Loucy (cell line): ENCODE measurements around the gene ALB.

Experiments used
- CTCF ChIP-seq: fragments of 200-600 bp; sonication (generic); conservative IDR thresholded peaks from 2 replicates; pipeline ENCODE4 v1.5.1; 2014; ENCODE audit warnings: mild to moderate bottlenecking, antibody characterized with exemption, low read length
- EZH2phosphoT487 ChIP-seq: fragments of 200-600 bp; IDR thresholded peaks from 2 replicates; pipeline ENCODE4 v1.6.1; 2018; ENCODE audit warnings: antibody characterized with exemption, mild to moderate bottlenecking, moderate library complexity, borderline replicate concordance

- TF ChIP-seq CTCF (no peak), EZH2phosphoT487 (no peak)
Measured at GRCh38 chr4:73379946-73380345, 24.1 kb upstream of the ALB start.
